ENCODE data around the gene LGI4.

DNA sequence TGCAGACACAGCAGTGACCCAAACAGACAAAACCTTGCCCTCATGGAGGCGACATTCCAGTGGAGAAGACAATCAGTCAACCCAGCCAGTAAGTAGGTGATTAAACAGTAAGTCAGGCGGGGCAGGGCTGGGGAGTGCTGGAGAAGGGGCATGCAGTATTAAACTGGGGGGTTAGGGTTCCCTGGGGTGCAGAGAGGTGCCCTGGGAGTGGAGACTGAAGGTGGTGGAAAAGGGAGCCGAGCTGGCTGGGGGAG lies 50.4 kb downstream of the LGI4 start:
- TF ChIP-seq, protein P1, sequence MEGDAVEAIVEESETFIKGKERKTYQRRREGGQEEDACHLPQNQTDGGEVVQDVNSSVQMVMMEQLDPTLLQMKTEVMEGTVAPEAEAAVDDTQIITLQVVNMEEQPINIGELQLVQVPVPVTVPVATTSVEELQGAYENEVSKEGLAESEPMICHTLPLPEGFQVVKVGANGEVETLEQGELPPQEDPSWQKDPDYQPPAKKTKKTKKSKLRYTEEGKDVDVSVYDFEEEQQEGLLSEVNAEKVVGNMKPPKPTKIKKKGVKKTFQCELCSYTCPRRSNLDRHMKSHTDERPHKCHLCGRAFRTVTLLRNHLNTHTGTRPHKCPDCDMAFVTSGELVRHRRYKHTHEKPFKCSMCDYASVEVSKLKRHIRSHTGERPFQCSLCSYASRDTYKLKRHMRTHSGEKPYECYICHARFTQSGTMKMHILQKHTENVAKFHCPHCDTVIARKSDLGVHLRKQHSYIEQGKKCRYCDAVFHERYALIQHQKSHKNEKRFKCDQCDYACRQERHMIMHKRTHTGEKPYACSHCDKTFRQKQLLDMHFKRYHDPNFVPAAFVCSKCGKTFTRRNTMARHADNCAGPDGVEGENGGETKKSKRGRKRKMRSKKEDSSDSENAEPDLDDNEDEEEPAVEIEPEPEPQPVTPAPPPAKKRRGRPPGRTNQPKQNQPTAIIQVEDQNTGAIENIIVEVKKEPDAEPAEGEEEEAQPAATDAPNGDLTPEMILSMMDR (conservative IDR thresholded peaks at IDR 0.05; ENCODE audit: low read depth in 2 of 2) = no peak; a peak in 1 of 4 replicates
- no peak for TF ChIP-seq EZH2 (IDR thresholded peaks at IDR 0.05; ENCODE audit: low read depth, unreplicated experiment)
- no peak for TF ChIP-seq POLR2AphosphoS5 (IDR thresholded peaks at IDR 0.05; ENCODE audit: low read depth)
- no peak for TF ChIP-seq STAT1 (IDR thresholded peaks at IDR 0.05; ENCODE audit: unreplicated experiment)

Measured in GM23338 (cell line).